ENCODE data around the gene HDHD5.
A peak's percentile ranks its signal among the peaks of the same experiment; 100 is the strongest.

The HDHD5 gene

GRCh38 chr22:17105143-17106129 is 53.6 kb downstream of the HDHD5 start:
- DNase-seq: no peak

GRCh38 chr22:17104336-17104935 is 54.6 kb downstream of the HDHD5 start:
- no peak for DNase-seq

GRCh38 chr22:17103351-17103750 is 55.7 kb downstream of the HDHD5 start:
- no peak for DNase-seq

GRCh38 chr22:17102297-17102667 is 56.8 kb downstream of the HDHD5 start:
- DNase-seq: no peak

- no peak for DNase-seq
Measured at GRCh38 chr22:17101475-17102296, 57.4 kb downstream of the HDHD5 start.

- no peak for DNase-seq
Measured at GRCh38 chr22:17100621-17101020, 58.5 kb downstream of the HDHD5 start.

GRCh38 chr22:17098379-17098819 is 60.7 kb downstream of the HDHD5 start:
- peak; percentile 69 for DNase-seq

GRCh38 chr22:17097701-17098100 is 61.4 kb downstream of the HDHD5 start:
- DNase-seq: no peak

GRCh38 chr22:17097062-17097461 is 62.0 kb downstream of the HDHD5 start:
- DNase-seq: no peak

GRCh38 chr22:17096071-17096470 is 63.0 kb downstream of the HDHD5 start:
- no peak for DNase-seq

- no peak for DNase-seq
Measured at GRCh38 chr22:17095538-17095937, 63.5 kb downstream of the HDHD5 start.

GRCh38 chr22:17093081-17093480 is 66.0 kb downstream of the HDHD5 start:
- no peak for DNase-seq

- no peak for DNase-seq
Measured at GRCh38 chr22:17091851-17092250, 67.2 kb downstream of the HDHD5 start.

- no peak for DNase-seq
Measured at GRCh38 chr22:17090550-17090949, 68.5 kb downstream of the HDHD5 start.

All from GDM1 (cell line).